COR-L47 (cell line): ENCODE results near the gene LZTS2.
A peak's percentile ranks its signal among the peaks of the same experiment; 100 is the strongest.

Experiments used
- DNase-seq: peaks from one replicate; lab custom pipeline; 2025; lab: John Stamatoyannopoulos, UW

LZTS2 gene

GRCh38 chr10:101014966-101015581 is 15.5 kb downstream of the LZTS2 start:
- no peak for DNase-seq

- DNase-seq, result no peak
Observed at GRCh38 chr10:101015582-101015973, 16.0 kb downstream of the LZTS2 start.

- no peak for DNase-seq
Observed at GRCh38 chr10:101016814-101017213, 17.2 kb downstream of the LZTS2 start.

GRCh38 chr10:101018118-101018599 is 18.6 kb downstream of the LZTS2 start:
- no peak for DNase-seq

GRCh38 chr10:101018600-101019439 is 19.2 kb downstream of the LZTS2 start:
- peak; percentile 37 for DNase-seq

- DNase-seq, result no peak
Observed at GRCh38 chr10:101019440-101019703, 19.8 kb downstream of the LZTS2 start.

- DNase-seq, result no peak
Observed at GRCh38 chr10:101020427-101021075, 20.9 kb downstream of the LZTS2 start.

- DNase-seq, result no peak
Observed at GRCh38 chr10:101021239-101021638, 21.6 kb downstream of the LZTS2 start.

- DNase-seq, result no peak
Observed at GRCh38 chr10:101021692-101022251, 22.2 kb downstream of the LZTS2 start.

GRCh38 chr10:101022967-101023705 is 23.5 kb downstream of the LZTS2 start:
- no peak for DNase-seq

GRCh38 chr10:101027106-101027720 is 27.6 kb downstream of the LZTS2 start:
- DNase-seq, result no peak

- DNase-seq, result no peak
Observed at GRCh38 chr10:101028446-101029337, 29.1 kb downstream of the LZTS2 start.

GRCh38 chr10:101029520-101030295 is 30.1 kb downstream of the LZTS2 start:
- DNase-seq, result no peak

GRCh38 chr10:101030496-101031127 is 31.0 kb downstream of the LZTS2 start:
- DNase-seq, result no peak

- peak; percentile 79 for DNase-seq
Observed at GRCh38 chr10:101031128-101031795, 31.7 kb downstream of the LZTS2 start, which contains the start of the genes PDZD7 and SFXN3. PDZD7 (minus strand) TSS chr10:101031129; CDS start chr10:101030219, 910 bp downstream. SFXN3 (plus strand) TSS chr10:101031234; CDS start chr10:101034695, 3,461 bp downstream.

GRCh38 chr10:101031796-101032636 is 32.4 kb downstream of the LZTS2 start:
- peak; percentile 21 for DNase-seq

- no peak for DNase-seq
Observed at GRCh38 chr10:101032637-101033224, 33.1 kb downstream of the LZTS2 start.
